Peyer's patch (tissue), 4 donors: ENCODE measurements around the gene PMPCB. TPM values are rescaled to one million over a fixed set of nuclear protein-coding genes. Genes with fewer than 3 reads are reported as not detected.

Experiments
- DNase-seq, 3 donors: peaks; one replicate each; pipeline ENCODE4 v3.0.0-alpha.2; 2017 to 2019
- H3K27ac ChIP-seq, 4 donors: fragments of 200-600 bp; sonication (generic); one replicate each; pipeline ENCODE4 v1.5.1; 2016 to 2019
- H3K27me3 ChIP-seq, 2 donors: fragments of 200-600 bp; sonication (generic); one replicate each; pipeline ENCODE4 v1.5.1; 2019
- H3K36me3 ChIP-seq, 3 donors: fragments of 200-600 bp; sonication (generic); one replicate each; pipeline ENCODE4 v1.5.1; 2016 to 2019
- H3K4me1 ChIP-seq, 4 donors: fragments of 200-600 bp; sonication (generic); one replicate each; pipeline ENCODE4 v1.5.1; 2016 to 2019
- H3K4me3 ChIP-seq, 4 donors: fragments of 200-600 bp; sonication (generic); 1 replicate in 3 of 4; 2 replicates in 1 of 4; pipeline ENCODE4 v1.5.1; 2016 to 2019; ENCODE audit warnings: mild to moderate bottlenecking in 1 of 4
- H3K9me3 ChIP-seq, 4 donors: fragments of 200-600 bp; sonication (generic); one replicate each; pipeline ENCODE4 v1.5.1; 2016 to 2019; ENCODE audit warnings: mild to moderate bottlenecking in 1 of 4
- POLR2A ChIP-seq, 2 donors: fragments of 450-650 bp; IDR thresholded peaks; one replicate each; pipeline ENCODE4 v1.5.1; 2017; ENCODE audit warnings: antibody characterized with exemption in 2 of 2, mild to moderate bottlenecking in 2 of 2, moderate library complexity in 2 of 2
- total RNA-seq, 4 donors: library from RNA; depleted of rRNA; stranded (reverse); fragments of >200 nt; gene quantifications; one replicate each; pipeline ENCODE4 v1.1.0, GENCODE V29; 2016
- TF ChIP-seq, protein P1 (sequence below), 6 experiments: fragments of 450-650 bp in 4 of 6; fragments of 200-600 bp in 2 of 6; sonication (generic) in 1 of 6; IDR thresholded peaks; one replicate each; pipeline ENCODE4 v1.5.1; 2017 to 2019; ENCODE audit warnings: antibody characterized with exemption in 6 of 6, mild to moderate bottlenecking in 3 of 6, moderate library complexity in 1 of 6

Gene PMPCB
- total RNA-seq, 4 donors from 2014 or later: 35.5 to 48.2 (median 37.7) TPM

GRCh38 chr7:103344453-103345149 lies 47.4 kb downstream of the PMPCB start, which contains the start of gene DNAJC2:
Gene DNAJC2, minus strand, starts transcription at chr7:103344767. Its CDS starts 145 bp downstream, at chr7:103344622.
- peak; percentile 27 to 57 for TF ChIP-seq POLR2A (IDR thresholded peaks at IDR 0.05)
- TF ChIP-seq, protein P1, sequence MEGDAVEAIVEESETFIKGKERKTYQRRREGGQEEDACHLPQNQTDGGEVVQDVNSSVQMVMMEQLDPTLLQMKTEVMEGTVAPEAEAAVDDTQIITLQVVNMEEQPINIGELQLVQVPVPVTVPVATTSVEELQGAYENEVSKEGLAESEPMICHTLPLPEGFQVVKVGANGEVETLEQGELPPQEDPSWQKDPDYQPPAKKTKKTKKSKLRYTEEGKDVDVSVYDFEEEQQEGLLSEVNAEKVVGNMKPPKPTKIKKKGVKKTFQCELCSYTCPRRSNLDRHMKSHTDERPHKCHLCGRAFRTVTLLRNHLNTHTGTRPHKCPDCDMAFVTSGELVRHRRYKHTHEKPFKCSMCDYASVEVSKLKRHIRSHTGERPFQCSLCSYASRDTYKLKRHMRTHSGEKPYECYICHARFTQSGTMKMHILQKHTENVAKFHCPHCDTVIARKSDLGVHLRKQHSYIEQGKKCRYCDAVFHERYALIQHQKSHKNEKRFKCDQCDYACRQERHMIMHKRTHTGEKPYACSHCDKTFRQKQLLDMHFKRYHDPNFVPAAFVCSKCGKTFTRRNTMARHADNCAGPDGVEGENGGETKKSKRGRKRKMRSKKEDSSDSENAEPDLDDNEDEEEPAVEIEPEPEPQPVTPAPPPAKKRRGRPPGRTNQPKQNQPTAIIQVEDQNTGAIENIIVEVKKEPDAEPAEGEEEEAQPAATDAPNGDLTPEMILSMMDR (IDR thresholded peaks at IDR 0.05): no peak
- peak; percentile 84 to 95 (median 86) for DNase-seq

DNA sequence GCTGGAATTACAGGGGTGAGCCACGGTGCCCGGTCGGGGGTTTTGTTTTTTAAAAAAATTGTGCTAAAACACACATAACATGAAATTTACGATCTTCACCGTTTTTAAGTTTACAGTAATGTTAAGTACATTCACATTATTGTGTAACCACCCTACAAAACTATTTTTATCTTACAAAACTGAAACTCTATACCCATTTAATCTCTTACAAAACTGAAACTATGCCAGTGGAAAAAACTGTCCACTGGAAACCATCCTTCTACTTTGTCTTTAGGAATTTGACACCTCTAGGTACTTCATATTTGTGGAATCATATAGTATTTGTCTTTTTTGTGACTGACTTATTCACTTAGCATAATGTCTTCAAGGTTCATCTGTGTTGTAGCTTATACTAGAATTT lies 49.2 kb downstream of the PMPCB start:
- Histone ChIP-seq H3K9me3 (no peaks in the 10 kb centered on the region), H3K27me3 (no peaks in the 10 kb centered on the region), H3K27ac (no peak overlapping the region), H3K36me3 (peaks cover 0 to 14% (median 0%) of the 10 kb centered on the region in 3 donors), H3K4me3 (no peak overlapping the region), H3K4me1 (peaks cover 0 to 35% (median 3%) of the 10 kb centered on the region in 4 donors)
- TF ChIP-seq POLR2A (IDR thresholded peaks at IDR 0.05): no peak
- TF ChIP-seq, protein P1 (IDR thresholded peaks at IDR 0.05): no peak
- DNase-seq: no peak

More at GRCh38 chr7:103344453-103345149, 47.4 kb downstream of the PMPCB start, which contains the start of gene DNAJC2:
- Histone ChIP-seq H3K4me3 (peak within 1 kb of the TSS; percentile 73 to 93 (median 88)), H3K27ac (peak within 1 kb of the TSS; percentile 77 to 85 (median 83)), H3K27me3 (no peaks in the 10 kb centered on the region), H3K4me1 (peaks cover 0 to 27% (median 3%) of the 10 kb centered on the region in 4 donors), H3K36me3 (peaks cover 0 to 22% (median 0%) of the 10 kb centered on the region in 3 donors), H3K9me3 (no peaks in the 10 kb centered on the region)

GRCh38 chr7:103347507-103348267 lies 50.5 kb downstream of the PMPCB start, which contains the start of gene PSMC2:
Gene PSMC2, plus strand, starts transcription at chr7:103347643. Its CDS starts 69 bp downstream, at chr7:103347712.
- H3K36me3 ChIP-seq: peaks cover 0 to 13% (median 0%) of the 10 kb centered on the region in 3 donors
- no peaks in the 10 kb centered on the region for H3K27me3 ChIP-seq
- TF ChIP-seq, protein P1 (IDR thresholded peaks at IDR 0.05): no peak
- peak; percentile 24 to 35 for TF ChIP-seq POLR2A (IDR thresholded peaks at IDR 0.05)
- peak within 1 kb of the TSS; percentile 63 to 82 (median 74) for H3K4me3 ChIP-seq
- H3K9me3 ChIP-seq: no peaks in the 10 kb centered on the region
- peaks cover 0 to 31% (median 3%) of the 10 kb centered on the region in 4 donors for H3K4me1 ChIP-seq
- peak; percentile 63 to 92 (median 76) for DNase-seq
- peak within 1 kb of the TSS; percentile 78 to 88 (median 82) for H3K27ac ChIP-seq

DNA sequence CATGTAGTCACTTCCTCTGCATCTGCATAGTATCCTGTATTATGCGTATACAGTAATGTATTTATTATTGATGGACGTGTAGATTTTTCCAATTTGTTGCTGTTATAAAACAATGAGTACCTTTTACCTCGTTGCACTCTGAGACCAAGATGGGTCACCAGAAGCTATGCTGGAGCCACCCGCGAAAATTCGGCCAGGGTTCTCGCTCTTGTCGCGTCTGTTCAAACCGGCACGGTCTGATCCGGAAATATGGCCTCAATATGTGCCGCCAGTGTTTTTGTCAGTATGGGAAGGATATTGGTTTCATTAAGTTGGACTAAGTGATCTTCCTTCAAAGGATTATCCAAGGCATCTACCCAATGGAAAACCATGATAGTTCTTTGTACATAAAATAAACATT lies 51.2 kb downstream of the PMPCB start:
- peak in 1 of 3 donors; percentile 16 for DNase-seq
- Histone ChIP-seq H3K4me1 (peaks cover 0 to 24% (median 3%) of the 10 kb centered on the region in 4 donors), H3K9me3 (no peaks in the 10 kb centered on the region), H3K27me3 (no peaks in the 10 kb centered on the region), H3K36me3 (peaks cover 0 to 19% (median 0%) of the 10 kb centered on the region in 3 donors), H3K27ac (peak overlapping the region in 1 of 4 donors; percentile 84), H3K4me3 (peak overlapping the region; percentile 63 to 82 (median 74))
- no peak for TF ChIP-seq POLR2A (IDR thresholded peaks at IDR 0.05)
- TF ChIP-seq, protein P1 (IDR thresholded peaks at IDR 0.05): no peak

GRCh38 chr7:103348959-103349358 lies 51.7 kb downstream of the PMPCB start:
- Histone ChIP-seq H3K36me3 (peaks cover 0 to 19% (median 0%) of the 10 kb centered on the region in 3 donors), H3K27ac (no peak overlapping the region), H3K9me3 (no peaks in the 10 kb centered on the region), H3K4me3 (peak overlapping the region in 3 of 4 donors; percentile 63 to 82 (median 80)), H3K4me1 (peaks cover 0 to 21% (median 3%) of the 10 kb centered on the region in 4 donors), H3K27me3 (no peaks in the 10 kb centered on the region)
- TF ChIP-seq, protein P1 (IDR thresholded peaks at IDR 0.05): no peak
- no peak for TF ChIP-seq POLR2A (IDR thresholded peaks at IDR 0.05)
- DNase-seq: no peak
